GM19372 (cell line): ENCODE measurements around the gene GUCA2B.

Experiments
- ATAC-seq: cut with Tn5 transposase; IDR thresholded peaks from one replicate; pipeline ENCODE4 v1.9.1; 2021; ENCODE audit warnings: mild to moderate bottlenecking, low read depth, moderate library complexity; ENCODE audit not compliant: unreplicated experiment

The GUCA2B gene

GRCh38 chr1:42183957-42184268 is 30.7 kb downstream of the GUCA2B start:
- ATAC-seq, result no peak

- ATAC-seq, result no peak
Measured at GRCh38 chr1:42184616-42185015, 31.4 kb downstream of the GUCA2B start.

- no peak for ATAC-seq
Measured at GRCh38 chr1:42186152-42186551, 32.9 kb downstream of the GUCA2B start.

GRCh38 chr1:42189931-42190853 is 37.0 kb downstream of the GUCA2B start:
- no peak for ATAC-seq

DNA sequence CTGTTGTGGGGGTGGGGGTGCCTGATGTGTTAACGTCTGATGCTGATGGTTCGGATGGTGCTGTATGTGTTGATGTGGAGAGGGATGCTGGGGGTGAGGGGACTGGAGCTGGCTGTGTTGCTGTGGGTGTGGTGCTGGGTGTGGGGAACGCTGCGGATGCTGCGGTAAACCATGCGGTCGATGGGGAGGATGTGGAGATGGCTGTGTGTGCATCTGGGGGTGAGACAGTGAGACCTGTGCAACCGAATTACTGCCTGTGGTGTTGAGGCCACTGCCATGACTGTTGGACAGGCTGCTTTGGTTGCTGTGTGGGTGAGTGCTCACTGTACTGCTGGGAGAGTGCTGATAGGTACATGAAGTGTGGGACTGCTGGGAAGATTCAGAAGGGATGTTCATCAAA is 38.1 kb downstream of the GUCA2B start:
- no peak for ATAC-seq

DNA sequence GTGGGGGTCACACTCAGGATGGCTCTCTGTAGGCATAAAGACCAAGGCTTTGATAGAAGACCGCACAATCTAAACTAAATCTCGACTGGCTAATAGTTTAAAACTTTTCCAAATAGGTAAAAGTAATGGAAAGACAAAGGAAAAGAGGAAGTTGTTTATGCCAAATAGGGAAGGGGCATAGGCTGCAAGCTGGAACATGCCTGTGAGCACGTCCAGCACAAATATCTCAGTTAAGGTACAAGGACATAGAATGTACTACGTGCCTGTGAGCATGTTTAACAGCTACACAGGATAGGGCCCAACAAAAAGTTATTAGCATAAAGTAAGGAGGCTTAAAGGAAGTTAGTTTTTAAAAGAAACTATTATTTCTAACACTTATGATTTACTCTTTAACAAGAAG is 38.9 kb downstream of the GUCA2B start:
- ATAC-seq, result no peak

DNA sequence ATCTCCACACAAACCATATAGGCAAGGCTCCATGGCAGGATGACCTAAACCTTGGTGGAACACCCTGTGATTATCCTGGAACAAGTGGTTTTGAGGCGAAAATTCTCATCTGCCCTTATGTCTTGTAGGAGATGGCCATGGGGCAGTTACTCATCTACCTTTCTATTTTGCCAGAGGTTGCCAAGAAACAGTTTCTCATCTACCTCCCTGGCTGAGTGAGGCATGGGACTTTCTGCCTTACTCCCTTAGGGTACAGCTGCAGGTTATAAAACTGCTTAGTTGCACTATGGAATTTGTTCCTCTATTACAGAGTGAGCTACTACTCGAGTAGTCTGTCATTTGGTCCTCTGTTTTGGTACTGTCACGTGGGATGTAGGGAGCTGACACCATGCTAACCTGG is 42.6 kb downstream of the GUCA2B start:
- ATAC-seq, result no peak

- ATAC-seq, result no peak
Measured at GRCh38 chr1:42198251-42198650, 45.0 kb downstream of the GUCA2B start.

GRCh38 chr1:42201986-42202385 is 48.8 kb downstream of the GUCA2B start:
- no peak for ATAC-seq
